T-helper 1 cell treated with Interleukin-12 subunit alpha and Interleukin-12 subunit beta and Interleukin-4 antibody, amounts not matched to agents 30 ng/mL and 1 ng/mL, for 36 hours (primary cell): ENCODE measurements around the gene BAIAP2. TPM values are rescaled to one million over a fixed set of nuclear protein-coding genes. Genes with fewer than 3 reads are reported as not detected.

Experiments
- intact Hi-C: fragments of 100-400 bp; cut with micrococcal nuclease; formaldehyde crosslinking; loops from one replicate; pipeline ENCODE4 v1.15.1; 2024
- total RNA-seq: library from RNA; stranded (reverse); gene quantifications from 2 replicates; pipeline ENCODE4 v1.2.3, GENCODE V29; 2022

BAIAP2 gene
- total RNA-seq, 1 donor from 2014 or later: 7.2 TPM

GRCh38 chr17:81121841-81122733, 87.1 kb downstream of the BAIAP2 start:
- intact Hi-C loops: no loop called here

- intact Hi-C loops: no loop called here
Observed at GRCh38 chr17:81123052-81124048, 88.4 kb downstream of the BAIAP2 start.

GRCh38 chr17:81124377-81124776, 89.4 kb downstream of the BAIAP2 start:
- intact Hi-C loops: no loop called here

GRCh38 chr17:81125573-81126081, 90.7 kb downstream of the BAIAP2 start:
- intact Hi-C loops: no loop called here

- intact Hi-C loops: no loop called here
Observed at GRCh38 chr17:81126281-81127132, 91.6 kb downstream of the BAIAP2 start.

GRCh38 chr17:81127133-81127455, 92.1 kb downstream of the BAIAP2 start:
- intact Hi-C loops: no loop called here

GRCh38 chr17:81127526-81128177, 92.7 kb downstream of the BAIAP2 start:
- intact Hi-C loops: no loop called here

- intact Hi-C loops: no loop called here
Observed at GRCh38 chr17:81128338-81128737, 93.4 kb downstream of the BAIAP2 start.

- intact Hi-C loops: no loop called here
Observed at GRCh38 chr17:81128774-81129173, 93.8 kb downstream of the BAIAP2 start.

GRCh38 chr17:81129289-81129688, 94.3 kb downstream of the BAIAP2 start:
- intact Hi-C loops: no loop called here

GRCh38 chr17:81129711-81130367, 94.9 kb downstream of the BAIAP2 start:
- intact Hi-C loops: no loop called here

GRCh38 chr17:81130385-81131361, 95.7 kb downstream of the BAIAP2 start:
- intact Hi-C loops: no loop called here

- intact Hi-C loops: no loop called here
Observed at GRCh38 chr17:81131486-81132196, 96.7 kb downstream of the BAIAP2 start.

GRCh38 chr17:81132197-81132540, 97.2 kb downstream of the BAIAP2 start:
- intact Hi-C loops: no loop called here

- intact Hi-C loops: no loop called here
Observed at GRCh38 chr17:81132770-81133723, 98.1 kb downstream of the BAIAP2 start.

- intact Hi-C loops: no loop called here
Observed at GRCh38 chr17:81134064-81134781, 99.3 kb downstream of the BAIAP2 start.
